Activated CD4-positive, alpha-beta T cell treated with anti-CD3 and anti-CD28 coated beads, Interleukin-10, Interleukin-2, amounts not matched to agents 100 ng/mL and 50 ng/mL, durations not matched to agents 16 hours and 8 hours (primary cell): Measurements from ENCODE around the gene LDHD.

Experiments used
- DNase-seq: peaks from one replicate; pipeline ENCODE4 v3.0.0-alpha.2; 2020

Gene LDHD

DNA sequence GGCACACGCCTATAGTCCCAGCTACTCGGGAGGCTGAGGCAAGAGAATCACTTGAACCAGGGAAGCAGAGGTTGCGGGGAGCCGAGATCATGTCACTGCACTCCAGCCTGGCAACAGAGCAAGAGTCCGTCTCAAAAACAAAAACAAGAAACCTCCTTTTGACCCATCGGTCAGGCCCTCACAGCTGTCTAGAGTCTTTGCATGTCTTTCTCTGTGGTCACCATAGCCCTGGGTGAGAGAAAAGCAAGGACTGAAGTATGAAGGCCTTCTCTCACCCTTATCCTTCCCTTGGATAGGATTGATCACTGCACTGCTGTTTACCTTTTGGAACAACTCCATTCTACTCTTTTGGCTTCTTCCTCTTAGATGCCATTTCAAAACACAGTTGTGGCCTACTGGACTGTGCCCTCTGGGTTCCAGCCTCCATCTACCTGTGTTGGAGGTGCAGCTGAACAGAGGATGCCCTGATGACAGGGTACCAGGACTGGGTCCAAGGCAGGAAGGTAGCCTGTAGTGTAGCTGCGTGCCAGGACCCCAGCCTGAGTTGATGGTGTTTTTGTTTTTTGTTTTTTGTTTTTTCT is 37.1 kb downstream of the LDHD start:
- no peak for DNase-seq

DNA sequence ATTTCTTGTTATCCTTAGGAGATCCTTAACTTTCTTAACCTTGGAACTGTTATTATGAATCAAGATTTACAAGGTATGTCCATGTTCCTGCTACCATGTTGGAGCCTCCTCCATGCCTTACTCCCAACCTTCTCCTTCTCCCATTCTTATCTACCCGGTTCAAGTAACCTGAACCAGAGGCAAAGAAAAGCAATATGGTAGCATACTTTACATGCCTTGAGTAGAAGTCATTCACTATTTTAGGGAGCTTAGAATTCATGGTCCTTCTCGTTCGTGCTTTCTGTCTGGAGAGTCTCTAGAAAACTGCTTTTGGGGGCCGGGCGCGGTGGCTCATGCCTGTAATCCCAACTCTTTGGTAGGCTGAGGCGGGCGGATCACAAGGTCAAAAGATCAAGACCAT is 37.7 kb downstream of the LDHD start:
- no peak for DNase-seq

DNA sequence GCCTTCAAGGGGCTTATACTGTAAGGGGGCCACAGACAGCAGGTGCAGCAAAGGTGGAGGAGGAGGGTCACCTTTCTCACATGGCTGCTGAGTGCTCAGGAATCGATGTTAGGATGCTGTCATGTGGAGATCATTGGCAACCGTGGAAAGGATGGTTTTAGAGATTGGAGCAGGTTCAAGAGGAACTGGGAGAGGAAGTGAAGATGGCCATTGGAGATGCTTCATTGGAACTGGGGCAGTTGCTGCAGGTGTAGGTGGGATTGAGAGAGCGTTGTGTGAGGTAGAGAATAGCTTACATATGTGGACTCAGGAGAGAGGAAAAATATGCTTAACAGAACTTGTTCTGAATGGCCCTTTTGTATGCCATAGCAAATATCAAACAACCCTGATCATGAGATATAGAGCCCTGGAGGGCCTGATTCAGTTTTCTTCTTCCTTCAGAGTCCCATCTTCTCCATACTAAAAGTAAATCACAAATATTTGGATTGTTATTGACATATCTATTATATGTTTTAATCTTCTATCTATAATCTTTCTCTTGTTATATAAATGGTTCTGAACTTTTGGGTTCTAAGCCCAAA is 40.8 kb downstream of the LDHD start:
- DNase-seq: no peak

DNA sequence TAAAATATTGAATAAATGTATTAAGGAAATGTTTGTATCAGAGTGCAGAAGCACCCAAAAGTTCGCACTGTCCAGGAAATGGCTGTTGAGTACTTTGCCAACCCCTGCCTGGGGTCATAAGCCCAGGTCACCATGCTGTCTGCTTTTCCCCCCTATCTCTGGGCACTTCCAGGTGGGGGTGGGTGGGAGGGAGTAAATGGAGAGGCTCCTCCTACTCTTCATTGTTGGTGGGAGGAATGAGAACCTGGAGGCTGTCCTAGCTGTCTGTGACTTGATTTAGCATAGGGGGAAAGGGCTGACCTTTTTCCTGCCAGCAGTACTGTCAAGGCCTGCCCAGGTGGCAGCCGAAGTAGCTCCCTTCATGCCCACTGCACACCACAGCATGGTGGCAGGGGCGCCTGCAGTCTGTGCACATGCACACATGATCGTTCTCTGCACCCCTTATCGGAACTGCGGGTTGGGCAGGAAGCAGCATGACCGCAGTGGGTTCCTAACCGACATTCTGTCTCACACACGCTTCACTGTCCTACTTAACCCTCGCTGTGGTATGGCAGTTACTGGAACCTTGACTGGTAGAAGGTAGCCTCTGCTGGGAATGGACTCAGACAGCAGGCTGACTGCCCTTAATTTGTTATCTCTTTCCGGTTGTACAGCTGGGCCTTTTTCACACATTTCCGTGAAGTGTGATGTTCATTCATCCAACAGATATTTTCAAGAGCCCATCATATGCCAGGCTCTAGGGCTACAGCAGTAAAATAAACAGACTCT is 41.5 kb downstream of the LDHD start:
- DNase-seq: peak; percentile 97

DNA sequence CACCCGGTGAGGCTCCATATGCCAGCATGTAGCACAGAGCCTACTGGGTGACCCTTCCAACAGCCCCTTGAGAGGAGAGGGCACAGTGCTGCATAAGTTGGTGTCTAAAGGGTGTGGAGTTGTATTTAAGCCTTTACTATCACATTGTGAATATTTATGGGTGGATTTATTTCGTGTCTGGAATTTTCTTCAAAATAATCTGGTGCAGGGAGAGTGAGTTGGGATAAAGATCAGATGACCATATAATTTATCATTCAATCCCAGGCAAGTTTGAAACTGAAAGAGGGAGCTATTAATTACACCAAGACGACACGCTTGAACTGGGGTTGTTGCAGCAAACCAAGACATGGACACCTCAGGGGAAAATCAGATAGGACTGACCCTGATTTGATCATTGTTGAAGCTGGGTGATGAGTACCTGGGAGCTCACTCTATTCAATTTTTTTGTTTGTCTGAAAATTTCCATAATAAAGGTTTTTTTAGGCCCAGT is 42.2 kb downstream of the LDHD start:
- no peak for DNase-seq

DNA sequence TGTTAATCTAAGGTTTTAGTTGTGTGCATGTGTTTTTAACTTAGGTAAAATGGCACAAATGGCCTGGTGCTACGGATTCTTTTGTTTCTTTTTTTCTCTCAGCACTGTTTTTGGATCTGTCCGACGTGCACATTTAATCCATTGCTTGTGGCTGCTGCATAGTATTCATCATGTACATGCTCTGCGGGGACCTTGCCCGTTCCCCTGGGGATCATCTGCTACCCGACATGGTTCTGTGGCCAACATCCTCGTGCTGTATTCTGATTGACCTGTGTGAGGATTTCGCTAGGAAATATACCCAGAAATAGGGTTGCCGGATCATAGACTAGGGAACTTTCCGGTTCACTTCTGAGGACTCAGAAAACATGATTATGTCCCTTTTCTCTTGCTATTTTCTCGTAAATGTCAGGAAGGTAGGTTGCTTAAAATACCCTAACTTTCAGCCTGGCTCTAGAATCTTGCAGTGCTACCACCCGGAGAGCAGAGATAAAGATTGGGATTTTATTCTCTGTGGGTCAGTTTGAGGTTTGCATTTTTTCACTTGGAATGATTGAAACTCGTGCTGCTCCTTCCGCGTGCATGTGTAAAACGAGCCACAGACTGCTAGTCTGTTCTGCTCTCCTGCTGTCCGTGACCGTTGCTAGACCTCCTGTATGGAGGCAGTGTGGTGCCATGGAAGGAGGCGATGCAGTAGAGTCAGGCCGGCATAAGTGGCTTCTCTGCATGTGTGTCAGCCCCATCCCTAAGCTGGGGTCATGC is 42.9 kb downstream of the LDHD start:
- no peak for DNase-seq

DNA sequence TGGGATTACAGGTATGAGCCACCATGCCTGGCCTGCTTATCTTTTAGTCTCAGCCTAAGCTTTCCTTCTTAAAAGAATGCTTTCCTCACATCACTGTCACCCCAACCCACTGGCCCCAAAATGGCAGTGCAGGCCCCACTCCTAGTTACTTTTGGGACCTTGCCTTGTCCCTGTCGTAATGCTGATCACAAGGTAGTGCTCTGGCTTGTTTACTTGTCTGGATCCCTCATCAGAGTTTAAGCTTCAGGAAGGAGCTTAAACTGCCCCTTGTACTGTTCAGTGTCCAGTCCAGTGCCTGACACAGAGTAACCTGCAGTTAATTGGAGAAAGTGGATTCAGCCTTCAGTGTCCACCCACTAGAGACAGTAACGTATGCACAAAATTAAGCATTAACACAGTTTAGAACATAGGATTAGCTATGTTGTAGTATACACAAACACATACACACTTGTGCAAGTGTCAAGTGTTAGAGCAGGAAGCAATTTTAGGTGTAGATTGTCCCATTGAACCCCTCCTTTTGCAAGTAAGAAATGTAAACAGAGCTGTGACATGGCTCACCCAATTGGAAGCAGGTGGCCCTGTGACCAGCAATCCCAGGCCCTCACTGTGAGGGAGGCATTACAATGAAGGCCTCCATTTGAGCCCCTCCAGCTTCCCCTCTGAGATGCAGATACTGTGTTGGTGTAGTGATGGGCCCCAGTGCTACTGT is 44.2 kb downstream of the LDHD start:
- DNase-seq: no peak

DNA sequence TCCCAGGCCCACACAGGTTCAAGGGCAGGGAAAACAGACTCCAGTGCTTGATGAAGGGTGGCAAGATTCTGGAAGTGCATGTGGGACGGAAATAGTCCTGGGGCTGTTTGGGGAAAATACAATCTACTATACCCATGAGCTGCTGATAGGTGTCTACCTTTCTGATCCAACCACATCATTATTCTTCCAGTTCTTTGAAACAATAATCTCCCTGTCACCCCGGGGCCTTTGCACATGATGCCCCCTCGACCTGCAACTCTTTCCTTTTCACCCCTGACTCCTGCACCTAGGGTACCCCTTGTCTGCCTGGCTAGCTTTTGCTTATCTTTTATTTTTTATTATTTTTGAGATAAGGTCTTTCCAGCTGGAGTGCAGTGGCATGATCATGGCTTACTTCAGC is 45.0 kb downstream of the LDHD start:
- DNase-seq: no peak

DNA sequence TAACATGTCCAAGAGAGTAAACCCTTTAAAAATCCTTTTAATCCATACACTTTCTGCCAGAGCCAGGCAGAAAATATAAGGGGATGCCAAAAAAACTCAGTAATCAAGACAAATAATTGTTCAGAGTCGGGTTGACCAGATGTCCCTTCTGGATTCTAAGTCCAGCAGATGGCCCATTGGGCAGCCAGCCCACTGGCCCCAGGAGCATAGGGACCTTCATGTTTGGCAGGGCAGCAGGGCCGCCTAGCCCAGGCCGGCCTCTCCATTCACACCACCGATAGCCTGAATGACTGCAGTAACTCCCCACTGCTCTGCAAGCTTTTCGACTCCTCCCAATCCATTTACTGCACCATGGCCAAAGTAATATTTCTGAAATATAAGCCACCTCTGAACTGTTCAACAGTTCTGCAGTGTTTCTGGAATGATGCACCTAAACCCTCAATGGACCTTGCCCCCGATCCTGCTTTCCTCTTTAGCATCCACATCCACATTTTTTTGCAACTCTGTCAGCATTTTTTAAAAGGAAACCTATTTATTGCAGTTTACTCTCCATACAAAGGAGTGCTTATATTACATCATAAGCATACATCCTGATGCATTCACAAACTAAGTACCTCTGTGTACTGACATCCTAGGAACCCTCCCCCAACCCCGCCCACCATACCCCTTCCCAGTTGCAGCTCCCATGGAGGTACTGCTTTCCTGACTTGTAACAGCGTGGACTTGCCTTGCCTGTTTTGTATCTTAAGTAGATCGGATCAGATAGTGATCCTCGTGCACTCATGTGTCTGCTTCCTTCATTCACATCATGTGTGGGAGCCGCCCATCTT is 46.4 kb downstream of the LDHD start:
- DNase-seq: no peak

DNA sequence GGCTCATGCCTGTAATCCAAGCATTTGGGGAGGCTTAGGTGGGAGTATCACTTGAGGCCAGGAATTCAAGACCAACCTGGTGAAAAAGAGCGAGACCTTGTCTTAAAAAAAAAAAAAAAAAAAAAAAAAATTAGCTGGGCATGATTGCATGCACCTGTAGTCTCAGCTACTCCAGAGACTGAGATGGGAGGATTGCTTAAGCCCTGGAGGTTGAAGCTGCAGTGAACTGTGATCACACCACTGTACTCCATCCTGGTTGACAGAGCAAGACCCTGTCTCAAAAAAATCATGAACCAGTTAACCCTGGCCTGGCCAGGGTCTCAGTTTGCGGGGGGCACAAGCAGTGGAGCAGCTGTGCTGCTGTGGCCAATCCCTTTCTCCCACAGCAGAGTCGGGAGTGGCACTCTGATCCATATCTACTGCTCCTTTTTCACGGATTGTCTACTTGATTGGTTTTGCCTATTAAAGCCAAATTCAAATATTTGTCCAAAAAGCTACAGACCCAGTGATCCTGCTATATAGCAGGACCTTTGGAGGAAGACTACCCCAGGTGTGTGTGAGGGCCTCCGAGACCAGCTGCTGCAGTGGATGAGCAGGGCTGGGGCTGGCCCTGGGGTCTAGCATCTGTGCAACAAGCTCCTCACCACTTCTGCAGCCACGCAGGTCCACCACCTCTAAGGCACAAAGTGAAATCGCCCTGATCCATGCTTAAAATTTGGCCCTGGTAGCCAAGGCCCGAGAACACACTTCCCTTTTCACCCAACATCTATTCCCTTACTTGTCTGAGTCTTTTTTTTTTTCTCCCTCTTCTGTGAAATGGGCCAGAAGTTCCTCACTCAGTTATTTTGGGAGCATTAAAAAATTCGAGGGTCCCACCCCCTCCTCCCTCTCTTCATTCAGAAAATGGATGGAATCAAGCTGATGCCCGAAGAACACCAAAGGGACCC is 48.2 kb downstream of the LDHD start:
- DNase-seq: no peak

DNA sequence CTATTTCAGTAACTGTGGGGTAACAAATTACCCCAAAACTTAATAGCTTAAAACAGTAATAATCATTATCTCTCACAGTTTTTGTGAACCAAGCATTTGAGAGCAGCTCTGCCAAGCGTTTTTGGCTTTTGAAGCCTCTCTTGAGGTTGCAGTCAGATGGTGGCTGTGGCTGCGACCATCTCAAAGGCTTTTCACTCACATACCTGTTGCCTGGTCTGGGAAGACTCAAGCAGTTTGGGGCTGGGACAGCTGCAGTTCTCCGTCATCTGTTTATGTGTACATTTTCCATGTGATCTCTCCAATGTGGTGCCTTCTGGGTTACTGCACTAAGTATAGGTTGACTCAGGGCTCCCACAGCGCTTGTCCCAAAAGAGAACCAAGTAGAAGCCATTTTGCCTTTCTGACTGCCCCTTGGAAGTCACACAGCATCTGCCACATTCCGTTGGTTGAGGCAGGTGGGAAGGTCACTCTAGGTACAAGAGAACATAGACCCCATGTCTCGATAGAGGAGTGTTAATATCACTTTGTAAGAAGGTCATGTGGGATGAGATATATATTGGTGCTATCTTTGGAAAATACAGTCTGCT is 49.6 kb downstream of the LDHD start:
- no peak for DNase-seq

DNA sequence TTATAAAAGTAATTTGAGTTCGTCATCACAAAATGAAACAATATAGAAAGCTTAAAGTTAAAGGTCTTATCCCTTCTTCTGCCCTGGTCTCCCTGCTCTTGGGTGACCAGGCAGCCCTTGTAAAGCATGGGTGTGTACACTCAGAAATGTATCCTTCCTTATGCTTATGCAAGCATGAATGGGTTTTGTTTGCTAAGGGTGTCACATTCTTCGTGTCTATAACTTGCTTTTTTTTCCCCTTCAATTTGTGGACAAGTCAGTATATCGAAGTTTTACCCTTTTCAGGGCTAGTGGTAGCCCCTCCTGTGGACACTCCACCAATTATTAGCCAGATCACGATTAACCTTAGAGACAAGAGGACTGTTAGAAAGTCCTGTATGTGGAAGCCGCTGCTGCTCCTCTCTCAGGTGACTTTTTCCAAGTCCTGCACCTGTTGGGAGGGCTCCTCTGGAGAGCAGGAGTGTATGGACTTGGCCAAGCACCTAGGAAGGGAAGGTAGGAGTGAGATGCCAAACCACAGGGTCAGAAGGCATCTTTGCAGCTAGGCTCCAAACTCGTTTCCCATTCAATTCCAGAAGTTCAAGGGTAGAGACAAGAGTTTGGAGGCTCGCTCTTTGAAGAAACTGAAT is 50.9 kb downstream of the LDHD start:
- no peak for DNase-seq

DNA sequence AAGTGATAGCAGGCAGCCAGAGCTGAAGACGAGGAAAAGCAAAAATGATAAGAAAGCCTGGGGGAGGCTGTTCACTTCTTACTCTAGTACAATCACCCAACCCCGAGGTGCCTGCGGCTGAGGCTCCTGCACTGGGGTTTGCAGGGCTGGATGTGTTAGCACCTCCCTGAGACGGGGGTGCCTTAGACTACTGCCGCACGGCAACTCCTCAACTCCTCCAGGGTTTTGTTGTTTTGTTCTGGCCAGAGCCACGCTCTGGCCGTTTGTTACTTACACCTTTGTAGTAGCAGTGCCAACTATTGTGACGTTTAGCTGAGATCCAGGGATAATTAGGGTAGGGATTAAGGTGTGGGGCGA is 51.5 kb downstream of the LDHD start:
- peak; percentile 54 for DNase-seq

DNA sequence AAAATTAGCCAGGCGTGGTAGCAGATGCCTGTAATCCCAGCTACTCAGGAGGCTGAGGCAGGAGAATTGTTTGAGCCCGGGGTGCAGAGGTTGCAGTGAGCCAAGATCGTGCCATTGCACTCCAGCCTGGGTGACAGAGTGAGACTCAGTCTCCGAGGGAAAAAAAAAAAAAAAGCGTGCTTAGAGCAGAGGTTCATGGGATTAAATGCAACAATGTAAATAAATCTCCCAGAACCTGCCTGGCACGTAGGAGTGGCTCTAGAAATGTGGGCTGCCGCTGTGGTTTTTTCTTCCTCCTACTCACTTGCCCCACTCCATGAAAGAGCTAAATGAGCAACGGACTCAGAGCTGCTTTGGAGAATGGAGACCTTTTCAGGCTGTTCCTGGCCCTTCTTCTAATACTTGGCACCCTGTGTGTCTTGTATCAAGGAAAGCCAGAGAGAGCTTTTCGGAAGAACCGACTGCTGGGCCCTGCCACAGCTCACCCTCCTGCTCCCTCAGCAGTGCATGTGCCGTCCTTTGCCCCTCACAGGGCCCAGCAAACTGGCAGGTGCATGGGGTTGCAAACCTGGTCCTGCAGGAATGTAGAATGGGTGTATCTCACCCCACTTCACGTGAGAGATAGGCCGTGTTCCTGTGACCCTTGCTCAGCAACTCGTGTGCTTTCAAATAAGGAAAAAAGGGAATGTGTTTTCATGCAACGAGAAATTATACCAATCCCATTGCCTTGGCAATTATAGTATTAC is 52.0 kb downstream of the LDHD start:
- DNase-seq: peak; percentile 66

DNA sequence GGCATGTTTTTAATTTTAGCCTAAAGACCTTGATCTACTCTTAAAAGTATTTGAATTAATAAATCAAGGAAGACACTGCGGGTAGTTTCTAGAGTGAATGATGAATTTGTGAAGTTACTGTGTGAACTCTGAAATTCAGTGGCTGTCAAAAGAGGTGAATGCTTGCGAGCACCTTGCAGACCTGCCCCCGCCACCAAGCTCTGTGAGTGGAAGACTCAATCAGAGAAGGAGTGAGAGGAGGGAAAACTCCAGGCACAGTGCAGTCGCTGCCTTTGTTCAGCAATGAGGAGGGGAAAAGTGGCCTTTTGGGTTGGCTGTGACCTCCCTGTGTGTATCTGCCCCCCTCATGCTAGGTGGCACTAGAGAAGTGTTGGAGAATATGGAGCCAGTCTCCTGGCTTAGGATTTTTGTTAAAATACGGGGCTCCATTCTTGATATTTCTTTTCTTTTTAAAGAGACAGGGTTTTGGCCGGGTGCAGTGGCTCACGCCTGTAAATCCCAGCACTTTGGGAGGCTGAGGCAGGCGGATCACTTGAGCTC is 53.0 kb downstream of the LDHD start:
- no peak for DNase-seq

DNA sequence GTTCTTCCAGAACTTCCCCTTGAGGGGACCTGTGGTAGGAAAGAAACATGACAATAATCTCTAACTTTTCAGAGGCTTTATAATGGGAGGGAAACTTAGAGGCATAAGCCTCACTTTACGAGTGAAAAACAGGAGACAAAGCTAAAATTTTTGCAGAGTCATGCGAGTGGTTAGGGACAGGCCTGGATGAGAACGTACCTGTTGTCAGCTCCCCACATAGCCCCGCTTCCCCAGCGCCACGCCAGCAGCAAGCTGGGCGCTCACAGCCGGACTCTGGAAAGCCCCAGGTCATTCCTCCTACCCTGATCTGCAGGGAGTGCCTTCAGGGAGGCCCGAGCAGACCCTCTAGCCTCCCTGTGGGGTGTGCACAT is 53.6 kb downstream of the LDHD start:
- no peak for DNase-seq

DNA sequence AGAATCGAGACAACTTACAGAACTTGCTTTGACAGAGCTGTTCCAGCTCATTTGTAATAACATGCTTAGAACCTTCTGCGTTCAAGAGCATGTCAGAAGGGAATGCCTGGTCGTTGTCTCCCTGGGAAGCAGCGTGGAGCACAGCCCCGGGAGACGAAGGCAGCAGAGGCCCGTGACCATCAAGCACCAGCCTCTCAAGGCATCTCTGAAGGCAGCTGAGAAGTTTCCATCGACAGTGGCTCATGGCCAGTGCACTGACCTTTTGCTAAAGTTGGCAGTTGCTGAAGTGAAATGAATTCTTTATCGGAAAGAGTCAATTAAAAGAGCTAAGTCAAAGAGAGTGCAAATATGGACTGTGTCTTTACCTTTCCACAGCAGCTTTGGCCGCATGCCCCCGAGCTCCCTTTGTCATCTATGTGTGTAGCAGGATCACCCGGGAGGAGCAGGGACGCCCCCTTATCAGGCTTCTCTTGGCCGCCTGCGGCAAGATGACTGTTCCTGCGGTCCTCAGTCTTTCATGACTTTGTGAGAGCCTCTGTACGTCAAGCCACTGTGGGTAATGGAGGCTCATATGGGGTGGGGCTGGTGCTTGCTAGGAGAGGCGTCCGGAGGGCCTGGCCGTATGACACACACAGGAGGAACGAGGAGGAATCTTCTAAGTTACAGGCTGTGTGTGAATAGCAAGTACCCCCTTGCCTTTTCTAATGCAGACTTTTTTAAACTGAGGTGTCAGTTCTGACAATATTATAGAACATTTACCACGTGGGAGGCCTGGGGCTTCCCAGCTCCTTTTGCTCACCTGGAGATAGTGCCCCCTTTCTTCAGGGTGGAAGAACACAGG is 54.2 kb downstream of the LDHD start:
- no peak for DNase-seq
